D341Med (cell line): ENCODE results near the gene PDGFRA.

Experiments used
- DNase-seq: peaks from one replicate; pipeline ENCODE4 v3.0.0; 2012; ENCODE audit warnings: low spot score

Gene PDGFRA

DNA sequence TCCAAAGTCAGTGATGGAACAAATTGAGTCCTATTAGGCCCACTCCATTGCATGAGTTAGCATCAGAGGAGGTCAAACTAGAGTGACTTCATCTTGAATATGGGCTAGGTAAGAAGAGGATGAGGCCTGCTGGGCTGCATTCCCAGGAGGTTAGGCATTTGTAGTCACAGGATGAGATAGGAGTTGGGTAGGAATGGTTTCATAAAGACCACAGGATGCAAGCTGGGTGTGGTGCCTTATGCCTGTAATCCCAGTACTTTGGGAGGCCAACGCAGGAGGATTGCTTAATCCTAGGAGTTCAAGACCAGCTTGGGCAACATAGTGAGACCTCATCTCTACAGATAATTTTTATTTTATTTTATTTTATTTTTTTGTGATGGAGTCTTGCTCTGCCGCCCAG is 26.8 kb downstream of the PDGFRA start:
- DNase-seq: no peak

DNA sequence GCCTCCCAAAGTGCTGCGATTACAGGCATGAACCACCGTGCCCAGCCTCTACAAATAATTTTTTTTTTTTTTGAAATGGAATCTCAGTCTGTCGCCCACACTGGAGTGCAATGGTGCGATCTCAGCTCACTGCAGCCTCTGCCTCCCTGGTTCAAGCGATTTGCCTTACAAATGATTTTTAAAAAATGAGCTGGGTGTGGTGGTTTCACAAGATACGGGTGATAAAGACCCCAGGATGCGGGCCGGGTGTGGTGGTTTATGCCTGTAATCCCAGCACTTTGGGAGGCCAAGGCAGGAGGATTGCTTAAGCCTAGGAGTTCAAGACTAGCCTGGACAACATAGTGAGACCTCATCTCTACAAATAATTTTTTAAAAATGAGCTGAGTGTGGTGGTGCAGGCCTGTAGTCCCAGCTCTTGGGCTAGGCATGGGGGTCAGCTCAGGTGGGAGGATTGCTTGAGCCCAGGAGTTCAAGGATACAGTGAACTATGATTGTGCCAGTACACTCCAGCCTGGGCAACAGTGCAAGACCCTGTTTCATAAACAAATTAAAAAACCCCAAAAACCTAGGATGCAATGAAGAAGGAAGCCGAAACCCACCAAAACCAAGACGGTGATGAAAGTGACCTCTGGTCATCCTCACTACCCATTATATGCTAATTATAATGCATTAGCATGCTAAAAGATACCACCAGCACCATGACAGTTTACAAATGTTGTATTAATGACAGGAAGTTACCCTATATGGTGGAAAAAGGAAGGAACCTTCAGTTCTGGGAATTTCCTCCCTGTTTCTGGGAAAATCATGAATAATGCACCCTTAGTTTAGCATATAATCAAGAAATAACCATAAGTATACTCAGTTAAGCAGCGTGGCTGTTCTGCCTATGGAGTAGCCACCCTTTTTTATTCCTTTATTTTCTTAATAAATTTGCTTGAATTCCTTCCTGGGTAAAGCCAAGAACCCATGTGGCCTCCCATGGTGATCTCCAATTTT is 27.7 kb downstream of the PDGFRA start:
- no peak for DNase-seq

DNA sequence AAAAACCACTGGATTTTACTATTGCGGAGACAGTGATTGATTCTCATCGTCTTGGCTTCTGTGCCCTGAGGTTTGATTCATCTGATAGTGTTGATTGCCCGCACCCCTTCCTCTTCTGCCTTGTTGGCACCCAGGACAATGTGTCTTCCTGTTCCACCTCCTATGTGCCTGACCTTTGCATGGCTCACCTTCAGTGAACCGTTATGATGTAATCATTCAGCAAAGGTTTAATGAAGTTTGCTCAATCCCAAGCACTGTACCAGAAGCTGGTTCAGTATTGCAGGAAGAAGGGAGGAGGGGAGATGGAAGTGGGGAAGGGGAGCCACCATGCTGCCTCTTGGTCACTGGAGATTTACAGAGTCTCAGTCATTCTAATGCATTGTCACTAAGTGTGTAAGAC is 36.3 kb downstream of the PDGFRA start:
- no peak for DNase-seq

DNA sequence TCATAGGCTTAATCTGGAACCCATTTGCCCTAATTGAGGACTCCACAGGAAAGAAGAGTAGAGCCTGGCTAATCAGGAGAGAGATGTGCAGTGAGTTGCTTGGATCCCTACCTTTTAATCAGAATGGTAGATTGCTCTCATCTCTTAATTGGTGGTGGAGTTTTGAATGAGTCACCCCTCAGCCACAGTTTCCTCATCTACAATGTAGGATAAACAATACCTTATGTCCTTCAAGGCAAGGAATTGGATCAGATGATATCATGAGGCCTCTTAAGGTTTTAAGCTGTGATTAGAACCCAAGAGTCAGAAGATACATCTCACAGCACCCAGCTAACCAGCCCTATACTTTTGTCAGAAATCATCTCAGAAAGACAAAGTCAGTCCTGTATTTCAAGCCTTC is 39.1 kb downstream of the PDGFRA start:
- DNase-seq: no peak

- DNase-seq: no peak
Measured at GRCh38 chr4:54271464-54271863, 42.4 kb downstream of the PDGFRA start.

- no peak for DNase-seq
Measured at GRCh38 chr4:54272051-54272450, 43.0 kb downstream of the PDGFRA start.

DNA sequence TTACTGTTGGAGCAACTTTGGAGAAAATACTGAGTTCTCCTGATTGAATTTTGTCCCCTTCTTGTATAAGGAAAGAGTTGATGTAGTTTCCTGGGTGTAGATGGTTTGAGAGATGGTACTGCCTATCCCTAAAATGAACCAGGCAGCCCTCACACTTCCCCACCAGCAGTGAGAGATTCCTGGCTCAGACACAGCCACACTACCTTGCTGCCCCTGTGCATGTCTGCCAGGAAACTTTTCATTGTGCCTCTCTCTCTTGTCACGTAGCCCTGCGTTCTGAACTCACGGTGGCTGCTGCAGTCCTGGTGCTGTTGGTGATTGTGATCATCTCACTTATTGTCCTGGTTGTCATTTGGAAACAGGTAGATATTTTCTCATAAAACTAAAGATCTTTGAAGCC is 45.2 kb downstream of the PDGFRA start:
- no peak for DNase-seq

GRCh38 chr4:54274795-54275665 is 45.9 kb downstream of the PDGFRA start:
- DNase-seq: no peak

DNA sequence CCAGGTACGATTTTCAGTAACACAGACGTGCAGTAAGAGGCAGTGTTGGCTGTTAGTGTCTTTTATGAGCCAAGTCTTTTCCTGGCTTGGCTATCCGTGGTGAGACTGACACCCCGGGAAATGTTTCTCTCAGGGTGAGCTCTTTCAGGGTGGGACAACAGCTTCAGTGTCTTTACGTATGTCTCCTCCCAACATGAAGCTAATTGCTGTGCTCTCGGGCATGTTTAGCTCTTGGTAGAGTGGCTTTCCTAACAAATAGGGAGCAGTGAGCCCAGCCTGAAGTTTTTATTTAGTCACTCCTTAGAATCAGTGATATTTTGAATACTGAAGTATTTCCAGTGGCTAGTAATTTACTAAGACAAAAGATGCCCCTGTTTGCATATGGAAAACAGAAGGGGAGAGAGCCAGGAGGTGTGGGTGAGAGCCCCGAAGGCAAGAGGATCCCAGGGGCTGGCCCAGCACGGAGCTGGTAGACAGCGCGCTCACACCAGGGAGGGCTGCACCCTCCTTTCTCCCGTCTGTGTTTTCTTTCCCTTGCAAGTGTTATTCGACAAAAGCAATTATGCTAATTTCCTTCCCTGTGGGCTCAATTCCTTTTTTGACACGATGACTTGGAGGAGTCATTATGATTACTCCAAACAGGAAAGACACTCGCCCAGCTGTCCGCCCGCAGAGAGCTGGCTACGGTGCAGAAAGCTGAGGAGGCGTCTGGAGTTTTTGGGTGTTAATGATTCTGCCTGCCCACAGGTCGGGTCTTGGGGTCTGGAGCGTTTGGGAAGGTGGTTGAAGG is 47.7 kb downstream of the PDGFRA start:
- DNase-seq: no peak

DNA sequence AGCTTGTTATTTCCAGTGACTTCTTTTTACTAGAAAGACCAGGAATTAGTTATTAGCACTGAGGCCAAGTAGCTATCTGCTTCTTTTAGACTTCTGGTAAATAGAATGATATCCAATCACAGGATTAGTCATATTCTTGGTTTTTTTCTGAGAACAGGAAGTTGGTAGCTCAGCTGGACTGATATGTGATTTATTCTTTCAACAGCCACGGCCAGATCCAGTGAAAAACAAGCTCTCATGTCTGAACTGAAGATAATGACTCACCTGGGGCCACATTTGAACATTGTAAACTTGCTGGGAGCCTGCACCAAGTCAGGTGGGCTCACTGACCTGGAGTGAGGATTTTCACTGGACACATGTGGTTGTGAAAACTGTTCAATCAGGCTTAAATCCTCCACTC is 48.6 kb downstream of the PDGFRA start:
- DNase-seq: no peak

DNA sequence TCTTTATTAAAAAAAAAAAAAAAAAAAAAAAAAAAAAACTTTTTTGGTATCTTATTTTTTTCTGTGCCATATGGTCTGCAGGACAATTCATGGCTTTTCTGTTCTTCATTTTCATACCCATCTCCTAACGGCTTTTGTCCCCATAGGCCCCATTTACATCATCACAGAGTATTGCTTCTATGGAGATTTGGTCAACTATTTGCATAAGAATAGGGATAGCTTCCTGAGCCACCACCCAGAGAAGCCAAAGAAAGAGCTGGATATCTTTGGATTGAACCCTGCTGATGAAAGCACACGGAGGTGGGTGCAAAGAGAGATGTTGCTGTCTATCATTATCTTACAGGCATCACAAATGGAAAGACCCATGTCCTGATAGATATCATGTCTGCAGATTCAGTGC is 49.1 kb downstream of the PDGFRA start:
- no peak for DNase-seq

DNA sequence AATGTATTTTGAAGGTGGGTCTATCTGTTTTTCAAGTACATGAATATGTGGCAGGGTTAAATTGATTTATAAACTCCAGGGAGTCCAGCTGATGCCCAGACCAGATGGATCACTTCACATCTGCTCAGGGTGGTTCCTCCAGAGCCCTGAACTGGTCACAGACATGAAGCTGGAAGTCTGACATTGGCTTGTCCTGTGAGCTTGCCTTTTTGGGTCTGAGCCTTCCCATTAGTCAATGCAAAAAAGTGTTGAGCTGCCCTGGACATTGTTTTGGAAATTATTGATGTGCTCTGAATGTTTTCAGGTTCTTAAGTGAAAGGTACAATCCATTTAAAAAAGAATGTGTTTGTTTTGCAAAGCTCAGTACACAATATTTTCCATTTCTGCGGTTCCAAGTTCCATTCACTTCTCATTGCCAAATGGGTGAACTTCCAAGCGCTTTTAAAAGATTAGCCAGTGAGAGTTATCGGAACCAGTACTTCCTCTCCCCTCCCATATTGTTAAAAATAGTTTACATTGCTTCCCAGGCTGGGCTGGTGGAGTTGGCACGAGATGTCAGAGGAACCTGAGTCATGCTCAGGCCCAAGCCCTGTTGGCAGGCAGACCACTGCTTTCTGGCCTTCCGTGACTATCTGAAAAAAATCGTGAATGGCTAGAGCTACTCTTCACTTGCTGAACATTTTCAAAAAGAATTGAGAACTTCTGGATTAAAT is 52.1 kb downstream of the PDGFRA start:
- no peak for DNase-seq

DNA sequence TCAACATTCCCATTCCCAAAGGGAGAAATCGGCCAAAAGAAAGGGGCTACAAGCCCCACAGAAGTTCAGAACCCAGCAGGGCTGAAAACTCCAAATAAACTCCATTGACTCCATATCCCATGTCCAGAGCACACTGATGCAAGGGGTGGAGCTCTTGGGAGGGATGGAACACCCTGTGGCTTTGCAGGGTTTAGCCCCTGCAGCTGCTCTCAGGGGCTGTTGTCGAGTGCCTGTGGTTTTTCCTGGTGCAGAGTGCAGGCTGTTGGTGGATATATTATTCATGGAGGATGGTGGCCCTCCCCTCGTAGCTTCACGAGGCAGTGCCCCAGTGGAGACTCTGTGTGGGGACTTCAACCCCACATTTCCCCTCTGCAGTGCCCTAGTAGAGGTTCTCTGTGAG is 53.7 kb downstream of the PDGFRA start:
- no peak for DNase-seq

GRCh38 chr4:54289316-54289715 is 60.2 kb downstream of the PDGFRA start:
- DNase-seq: no peak

GRCh38 chr4:54290980-54291379 is 61.9 kb downstream of the PDGFRA start:
- no peak for DNase-seq

DNA sequence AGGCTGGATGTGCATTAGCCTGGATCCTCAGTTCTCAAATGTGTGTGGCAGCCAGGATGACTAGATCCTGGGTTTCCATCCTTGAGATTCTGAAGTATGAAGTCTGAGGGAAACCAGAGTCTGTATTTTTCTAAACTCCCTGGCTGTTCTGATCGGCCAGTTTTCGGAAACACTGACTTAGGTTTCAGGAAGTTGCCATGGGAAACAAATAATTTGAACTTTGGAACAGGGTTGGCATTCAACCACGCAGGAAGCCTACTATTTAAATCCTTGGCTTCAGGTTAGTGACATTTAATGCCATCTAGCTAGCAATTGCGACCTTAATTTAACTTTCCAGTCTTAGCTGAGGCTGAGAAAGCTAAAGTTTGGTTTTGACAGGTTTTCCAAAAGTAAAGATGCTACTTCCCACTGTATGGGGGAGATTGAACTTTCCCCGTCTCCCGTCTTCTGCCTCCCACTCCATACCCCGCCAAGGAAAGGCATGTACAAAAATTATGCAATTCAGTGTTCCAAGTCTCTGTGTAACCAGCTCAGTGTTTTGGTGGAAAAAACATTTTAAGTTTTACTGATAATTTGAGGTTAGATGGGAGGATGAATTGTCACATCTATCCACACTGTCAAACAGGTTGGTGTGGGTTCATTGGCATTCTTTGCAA is 67.6 kb downstream of the PDGFRA start:
- DNase-seq: no peak

DNA sequence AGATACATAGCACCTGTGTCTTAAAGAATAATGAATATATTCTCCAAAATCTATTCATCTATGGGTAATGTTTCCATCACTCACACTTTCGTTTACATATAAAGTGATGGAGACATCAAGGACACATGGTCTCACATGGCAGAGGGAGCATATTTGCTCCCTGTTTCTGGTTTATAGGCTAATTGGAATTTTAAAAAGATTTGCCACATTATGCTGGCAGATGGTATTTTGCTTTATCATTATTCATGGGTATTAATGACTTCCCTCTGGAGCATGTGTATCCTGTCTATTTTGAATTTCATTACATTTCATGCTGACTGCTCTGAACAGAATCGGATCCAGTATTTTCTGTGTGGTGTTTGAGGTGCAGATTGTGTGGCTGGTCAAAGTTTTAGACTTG is 79.0 kb downstream of the PDGFRA start:
- DNase-seq: no peak

DNA sequence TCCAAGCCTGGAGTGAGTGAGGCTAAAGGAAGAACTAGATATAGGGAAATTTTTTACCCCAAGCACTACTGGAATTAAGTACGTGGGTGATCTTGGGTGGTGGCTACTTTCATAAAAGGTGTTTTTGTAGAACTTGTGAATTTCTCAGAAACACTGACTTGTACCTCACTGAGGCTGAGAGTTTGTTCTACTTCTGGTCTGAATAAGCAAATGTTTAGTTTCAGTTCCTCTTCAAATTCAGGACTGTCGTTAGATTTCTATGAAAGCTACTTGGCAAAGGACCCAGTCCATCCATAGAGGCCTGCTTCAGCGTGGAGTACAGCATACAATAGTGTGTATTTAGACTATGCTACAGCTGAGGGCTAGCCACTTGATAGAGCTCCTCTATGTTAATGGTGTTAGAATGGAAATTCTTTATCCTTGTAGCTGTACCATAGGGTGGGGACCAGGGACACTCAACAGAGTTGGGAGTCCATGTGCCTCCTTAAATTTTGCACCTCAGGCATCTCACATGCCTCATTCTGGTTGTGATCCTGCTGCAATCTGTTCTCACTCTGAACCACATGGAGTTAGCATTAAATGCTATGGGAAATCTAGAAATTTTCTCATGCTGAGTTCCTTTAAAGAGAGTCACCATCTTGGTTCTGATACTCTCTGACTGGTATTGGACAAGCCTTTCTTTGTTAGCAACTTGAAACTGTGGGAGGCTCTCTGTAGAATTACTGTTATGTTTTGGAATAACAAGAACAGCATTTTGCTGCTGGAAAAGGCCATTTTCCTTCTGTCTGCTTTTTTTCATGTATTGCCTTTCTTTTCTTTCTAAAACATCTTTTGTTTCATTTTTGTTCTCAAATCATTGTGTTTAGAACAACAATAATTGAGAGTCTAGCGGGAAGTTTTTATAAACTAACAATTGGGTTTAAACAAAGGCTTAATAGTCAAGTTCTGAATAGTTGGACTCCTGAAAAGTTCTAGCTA is 86.8 kb downstream of the PDGFRA start:
- no peak for DNase-seq

GRCh38 chr4:54317690-54318089 is 88.6 kb downstream of the PDGFRA start:
- no peak for DNase-seq

DNA sequence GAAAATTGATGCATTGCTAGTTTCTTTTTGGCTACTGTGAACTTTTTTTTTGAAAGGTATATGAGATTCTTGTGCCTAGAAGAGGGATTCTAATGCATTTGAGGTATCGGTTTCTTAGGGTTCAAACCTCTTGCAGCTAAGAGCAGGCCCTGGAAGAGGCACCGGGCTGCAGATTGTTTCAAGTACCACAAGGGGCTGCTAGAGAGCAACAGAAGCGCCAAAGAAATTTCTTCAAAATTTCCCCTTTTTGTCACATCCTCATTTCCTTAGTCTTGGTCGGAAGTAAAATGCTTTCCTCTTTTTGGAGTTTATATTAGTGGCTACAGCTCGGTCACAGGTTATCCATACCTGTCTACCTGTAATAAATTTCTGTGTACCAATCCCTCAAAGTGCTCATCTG is 89.8 kb downstream of the PDGFRA start:
- DNase-seq: peak; percentile 52
